HEK293 (cell line): Measurements from ENCODE around the gene ERVMER34-1.
A peak's percentile ranks its signal among the peaks of the same experiment; 100 is the strongest.

ENCODE experiments used
- CTCF ChIA-PET: fragments of 350-600 bp; formaldehyde crosslinking; extraction: SDS; loops from one replicate; lab custom pipeline; 2021; ENCODE audit warnings: antibody characterized with exemption; lab: Yijun Ruan, JAX
- POLR2A ChIA-PET: fragments of 300-600 bp; formaldehyde crosslinking; extraction: SDS; loops from one replicate; lab custom pipeline; 2020; ENCODE audit warnings: antibody characterized with exemption, inconsistent platforms; lab: Yijun Ruan, JAX
- H3K27ac ChIP-seq: fragments of 200-500 bp; sonication (Bioruptor generic); 2 replicates; pipeline ENCODE4 v1.5.1; 2014; ENCODE audit warnings: low read depth, low read length, control low read depth, inconsistent platforms; ENCODE audit errors: extremely low read depth
- H3K36me3 ChIP-seq, 2 experiments: fragments of 200-500 bp in 1 of 2; sonication (Bioruptor generic) in 1 of 2; 1 replicate in 1 of 2; 2 replicates in 1 of 2; pipeline ENCODE4 v1.5.1; 2014 to 2017; ENCODE audit warnings: inconsistent platforms in 2 of 2, low read length in 2 of 2; ENCODE audit not compliant: control insufficient read depth in 2 of 2, insufficient read depth in 1 of 2
- H3K4me1 ChIP-seq: fragments of 200-500 bp; sonication (Bioruptor generic); 2 replicates; pipeline ENCODE4 v1.5.1; 2014; ENCODE audit warnings: mild to moderate bottlenecking, low read length, inconsistent platforms; ENCODE audit not compliant: control insufficient read depth, insufficient read depth
- H3K4me3 ChIP-seq: 2 replicates; pipeline ENCODE4 v1.5.1; 2011; ENCODE audit warnings: low read depth, mild to moderate bottlenecking, control low read depth, low read length, moderate library complexity
- H3K9me3 ChIP-seq: fragments of 200-500 bp; sonication (Bioruptor generic); 2 replicates; pipeline ENCODE4 v1.5.1; 2014; ENCODE audit warnings: low read depth, low read length, inconsistent platforms; ENCODE audit not compliant: control insufficient read depth, insufficient read depth
- CTCF ChIP-seq: fragments of 450-650 bp; formaldehyde crosslinking; IDR thresholded peaks from 2 replicates; pipeline ENCODE4 v1.5.1; 2016; ENCODE audit warnings: missing biosample characterization, missing genetic modification characterization
- FEZF1 ChIP-seq: fragments of 450-650 bp; formaldehyde crosslinking; IDR thresholded peaks from 2 replicates; pipeline ENCODE4 v1.5.1; 2016; ENCODE audit warnings: missing biosample characterization, missing genetic modification characterization
- KLF1 ChIP-seq: fragments of 450-650 bp; formaldehyde crosslinking; IDR thresholded peaks from 2 replicates; pipeline ENCODE4 v1.5.1; 2016; ENCODE audit warnings: missing biosample characterization, missing genetic modification characterization
- ZBTB10 ChIP-seq: fragments of 450-650 bp; formaldehyde crosslinking; IDR thresholded peaks from 2 replicates; pipeline ENCODE4 v1.5.1; 2016; ENCODE audit warnings: missing biosample characterization, missing genetic modification characterization
- ZNF239 ChIP-seq: fragments of 450-650 bp; formaldehyde crosslinking; IDR thresholded peaks from 2 replicates; pipeline ENCODE4 v1.5.1; 2016; ENCODE audit warnings: missing biosample characterization, missing genetic modification characterization
- ZNF248 ChIP-seq: fragments of 450-650 bp; formaldehyde crosslinking; IDR thresholded peaks from 2 replicates; pipeline ENCODE4 v1.5.1; 2017; ENCODE audit warnings: missing biosample characterization, missing genetic modification characterization
- ZNF362 ChIP-seq: fragments of 450-650 bp; formaldehyde crosslinking; IDR thresholded peaks from 2 replicates; pipeline ENCODE4 v1.5.1; 2016; ENCODE audit warnings: missing biosample characterization, missing genetic modification characterization
- ZNF366 ChIP-seq: fragments of 450-650 bp; formaldehyde crosslinking; conservative IDR thresholded peaks from 2 replicates; pipeline ENCODE4 v1.5.1; 2016; ENCODE audit warnings: missing biosample characterization, missing genetic modification characterization
- ZNF391 ChIP-seq: fragments of 450-650 bp; formaldehyde crosslinking; IDR thresholded peaks from 2 replicates; pipeline ENCODE4 v1.5.1; 2016; ENCODE audit warnings: low read depth, missing biosample characterization, missing genetic modification characterization, borderline replicate concordance
- ZNF394 ChIP-seq: fragments of 450-650 bp; formaldehyde crosslinking; IDR thresholded peaks from 2 replicates; pipeline ENCODE4 v1.5.1; 2016; ENCODE audit warnings: missing biosample characterization, missing genetic modification characterization, mild to moderate bottlenecking, moderate library complexity, borderline replicate concordance
- ZNF416 ChIP-seq: fragments of 450-650 bp; formaldehyde crosslinking; IDR thresholded peaks from 2 replicates; pipeline ENCODE4 v1.5.1; 2016; ENCODE audit warnings: missing biosample characterization, missing genetic modification characterization
- ZNF518A ChIP-seq: fragments of 450-650 bp; formaldehyde crosslinking; conservative IDR thresholded peaks from 2 replicates; pipeline ENCODE4 v1.5.1; 2016; ENCODE audit warnings: low read depth, missing biosample characterization, missing genetic modification characterization
- ZNF529 ChIP-seq: fragments of 450-650 bp; formaldehyde crosslinking; IDR thresholded peaks from 2 replicates; pipeline ENCODE4 v1.5.1; 2017; ENCODE audit warnings: missing genetic modification characterization, missing biosample characterization; ENCODE audit not compliant: insufficient replicate concordance
- ZNF558 ChIP-seq: fragments of 450-650 bp; formaldehyde crosslinking; IDR thresholded peaks from 2 replicates; pipeline ENCODE4 v1.5.1; 2016; ENCODE audit warnings: missing biosample characterization, missing genetic modification characterization

ERVMER34-1 gene

GRCh38 chr4:52799813-52800212, 48.6 kb upstream of the ERVMER34-1 start:
- Histone ChIP-seq H3K9me3 (no peaks in the 10 kb centered on the region), H3K4me1 (no peaks in the 10 kb centered on the region), H3K27ac (no peak overlapping the region), H3K36me3 (no peaks in the 10 kb centered on the region), H3K4me3 (no peak overlapping the region)
- CTCF ChIA-PET, result no interaction called here
- no peak for TF ChIP-seq ZNF248 (tag by site-specific recombination)
- TF ChIP-seq ZNF391 (tag by site-specific recombination), result no peak
- no peak for TF ChIP-seq ZBTB10 (tag by site-specific recombination)
- TF ChIP-seq ZNF518A (tag by site-specific recombination), result no peak
- POLR2A ChIA-PET, result no interaction called here

GRCh38 chr4:52795533-52795932, 44.3 kb upstream of the ERVMER34-1 start:
- POLR2A ChIA-PET, result interaction anchor here (0.8 kb wide), 1 partner anchor 84 kb away, joined by 5 read pairs; no protein-coding TSS in a partner anchor
- CTCF ChIA-PET, result no interaction called here
- Histone ChIP-seq H3K4me3 (no peak overlapping the region), H3K9me3 (no peaks in the 10 kb centered on the region), H3K4me1 (no peaks in the 10 kb centered on the region), H3K27ac (no peak overlapping the region), H3K36me3 (no peaks in the 10 kb centered on the region)
- peak; percentile 82 for TF ChIP-seq ZNF366
- no peak for TF ChIP-seq ZNF239 (tag by site-specific recombination)
- peak; percentile 93 for TF ChIP-seq ZNF394 (tag by site-specific recombination)

- no peak overlapping the region for H3K4me3 ChIP-seq
- ChIA-PET CTCF (interaction anchor here (0.8 kb wide), 1 partner anchor 13 kb away, joined by 5 read pairs; no protein-coding TSS in a partner anchor), POLR2A (no interaction called here)
- H3K9me3 ChIP-seq, result no peaks in the 10 kb centered on the region
- H3K27ac ChIP-seq, result no peak overlapping the region
- H3K36me3 ChIP-seq, result no peaks in the 10 kb centered on the region
- no peaks in the 10 kb centered on the region for H3K4me1 ChIP-seq
- TF ChIP-seq ZNF558 (tag by site-specific recombination) (no peak), ZNF518A (tag by site-specific recombination) (no peak), ZNF529 (tag by site-specific recombination) (no peak), ZNF362 (no peak), KLF1 (tag by site-specific recombination) (no peak), CTCF (tag by site-specific recombination) (no peak), ZNF416 (tag by site-specific recombination) (no peak), FEZF1 (tag by site-specific recombination) (no peak)
Measured at GRCh38 chr4:52791936-52792335, 40.7 kb upstream of the ERVMER34-1 start.
